Suprapubic skin (tissue), 4 donors: ENCODE measurements around the gene CYFIP2. TPM values are rescaled to one million over a fixed set of nuclear protein-coding genes. Genes with fewer than 3 reads are reported as not detected.

Experiments used
- DNase-seq, 2 donors: peaks; one replicate each; pipeline ENCODE4 v3.0.0-alpha.2; 2019; ENCODE audit warnings: low spot score in 2 of 2
- H3K27ac ChIP-seq: fragments of 200-600 bp; sonication (generic); one replicate; pipeline ENCODE4 v1.5.1; 2019
- H3K27me3 ChIP-seq: fragments of 200-600 bp; sonication (generic); one replicate; pipeline ENCODE4 v1.5.1; 2019
- H3K36me3 ChIP-seq: fragments of 200-600 bp; sonication (generic); one replicate; pipeline ENCODE4 v1.5.1; 2019
- H3K4me1 ChIP-seq: fragments of 200-600 bp; sonication (generic); one replicate; pipeline ENCODE4 v1.5.1; 2019
- H3K4me3 ChIP-seq: fragments of 200-600 bp; sonication (generic); one replicate; pipeline ENCODE4 v1.5.1; 2019; ENCODE audit warnings: mild to moderate bottlenecking
- H3K9me3 ChIP-seq: fragments of 200-600 bp; sonication (generic); one replicate; pipeline ENCODE4 v1.5.1; 2019
- CTCF ChIP-seq, 2 donors: fragments of 200-600 bp in 1 of 2; fragments of 450-650 bp in 1 of 2; sonication (generic) in 1 of 2; IDR thresholded peaks; one replicate each; pipeline ENCODE4 v1.5.1; 2016 to 2019; ENCODE audit warnings: antibody characterized with exemption in 2 of 2, mild to moderate bottlenecking in 1 of 2, moderate library complexity in 1 of 2
- EP300 ChIP-seq: sonication (generic); formaldehyde crosslinking; IDR thresholded peaks from one replicate; pipeline ENCODE4 v1.6.1; 2017; ENCODE audit warnings: antibody characterized with exemption
- POLR2A ChIP-seq, 2 donors: fragments of 450-650 bp; IDR thresholded peaks; one replicate each; pipeline ENCODE4 v1.6.1; 2017; ENCODE audit warnings: antibody characterized with exemption in 2 of 2, mild to moderate bottlenecking in 2 of 2, moderate library complexity in 2 of 2
- POLR2AphosphoS5 ChIP-seq, 3 donors: sonication (generic); formaldehyde crosslinking; IDR thresholded peaks; one replicate each; pipeline ENCODE4 v1.6.1; 2017; ENCODE audit warnings: antibody characterized with exemption in 3 of 3
- WGBS: methylation state at CpG from one replicate; pipeline ENCODE4 v1.1.5; 2018; 5-methylcytosine and 5-hydroxymethylcytosine counted together
- total RNA-seq, 4 donors: library from RNA; depleted of rRNA; stranded (reverse); fragments of >200 nt; gene quantifications; one replicate each; pipeline ENCODE4 v1.1.0, GENCODE V29; 2016

The CYFIP2 gene
- total RNA-seq, 4 donors from 2014 or later: 12.7 to 17.1 (median 14.9) TPM

- 74% methylated on average over 15 of the region's 15 CpGs for WGBS
Measured at GRCh38 chr5:157347301-157348048, 81.6 kb downstream of the CYFIP2 start.

GRCh38 chr5:157348049-157348400 is 82.1 kb downstream of the CYFIP2 start:
- TF ChIP-seq EP300 (no peak), POLR2AphosphoS5 (IDR thresholded peaks at IDR 0.05) (no peak), CTCF (IDR thresholded peaks at IDR 0.05) (no peak), POLR2A (IDR thresholded peaks at IDR 0.05) (no peak)
- no peaks in the 10 kb centered on the region for H3K27me3 ChIP-seq
- 88% methylated on average over 2 of the region's 2 CpGs for WGBS
- H3K4me1 ChIP-seq: no peaks in the 10 kb centered on the region
- H3K36me3 ChIP-seq: no peaks in the 10 kb centered on the region
- H3K27ac ChIP-seq: no peak overlapping the region
- no peaks in the 10 kb centered on the region for H3K9me3 ChIP-seq
- H3K4me3 ChIP-seq: no peak overlapping the region
- no peak for DNase-seq

More at GRCh38 chr5:157347301-157348048, 81.6 kb downstream of the CYFIP2 start:
- TF ChIP-seq EP300 (no peak), CTCF (IDR thresholded peaks at IDR 0.05) (no peak), POLR2AphosphoS5 (IDR thresholded peaks at IDR 0.05) (no peak), POLR2A (IDR thresholded peaks at IDR 0.05) (no peak)
- no peak for DNase-seq
- Histone ChIP-seq H3K27me3 (no peaks in the 10 kb centered on the region), H3K4me3 (no peak overlapping the region), H3K9me3 (no peaks in the 10 kb centered on the region), H3K36me3 (no peaks in the 10 kb centered on the region), H3K27ac (no peak overlapping the region), H3K4me1 (no peaks in the 10 kb centered on the region)

- Histone ChIP-seq H3K27me3 (no peaks in the 10 kb centered on the region), H3K4me3 (no peak overlapping the region), H3K4me1 (no peaks in the 10 kb centered on the region), H3K36me3 (no peaks in the 10 kb centered on the region), H3K9me3 (no peaks in the 10 kb centered on the region), H3K27ac (no peak overlapping the region)
- TF ChIP-seq POLR2AphosphoS5 (IDR thresholded peaks at IDR 0.05) (no peak), EP300 (no peak), CTCF (IDR thresholded peaks at IDR 0.05) (no peak), POLR2A (IDR thresholded peaks at IDR 0.05) (no peak)
- 77% methylated on average over 7 of the region's 7 CpGs for WGBS
- DNase-seq: no peak
Measured at GRCh38 chr5:157350939-157351801, 85.2 kb downstream of the CYFIP2 start.

- Histone ChIP-seq H3K36me3 (no peaks in the 10 kb centered on the region), H3K4me1 (no peaks in the 10 kb centered on the region), H3K4me3 (no peak overlapping the region), H3K9me3 (no peaks in the 10 kb centered on the region), H3K27me3 (no peaks in the 10 kb centered on the region), H3K27ac (no peak overlapping the region)
- 86% methylated on average over 1 of the region's 1 CpG for WGBS
- no peak for TF ChIP-seq CTCF (IDR thresholded peaks at IDR 0.05)
- no peak for TF ChIP-seq POLR2A (IDR thresholded peaks at IDR 0.05)
- no peak for TF ChIP-seq POLR2AphosphoS5 (IDR thresholded peaks at IDR 0.05)
- no peak for TF ChIP-seq EP300
- DNase-seq: no peak
Measured at GRCh38 chr5:157351802-157352092, 85.8 kb downstream of the CYFIP2 start.

- Histone ChIP-seq H3K4me1 (no peaks in the 10 kb centered on the region), H3K36me3 (no peaks in the 10 kb centered on the region), H3K4me3 (no peak overlapping the region), H3K27me3 (no peaks in the 10 kb centered on the region), H3K9me3 (no peaks in the 10 kb centered on the region), H3K27ac (no peak overlapping the region)
- TF ChIP-seq EP300 (no peak), POLR2A (IDR thresholded peaks at IDR 0.05) (no peak), CTCF (IDR thresholded peaks at IDR 0.05) (no peak), POLR2AphosphoS5 (IDR thresholded peaks at IDR 0.05) (no peak)
- no peak for DNase-seq
- 91% methylated on average over 12 of the region's 12 CpGs for WGBS
Measured at GRCh38 chr5:157352756-157353340, 86.9 kb downstream of the CYFIP2 start.
